Spleen (tissue), 7 donors: ENCODE data around the gene ZCCHC7.

Experiments used
- CTCF ChIP-seq, 11 experiments: fragments of 200-600 bp in 7 of 11; fragments of 450-650 bp in 4 of 11; sonication (generic) in 4 of 11; IDR thresholded peaks in 8 of 11; conservative IDR thresholded peaks in 3 of 11; 1 replicate in 7 of 11; 2 replicates in 4 of 11; pipeline versions ENCODE4 v1.4.0 to v1.8.0; 2016 to 2021; ENCODE audit warnings: antibody characterized with exemption in 11 of 11, inconsistent platforms in 4 of 11, mild to moderate bottlenecking in 1 of 11
- POLR2A ChIP-seq, 3 donors: fragments of 450-650 bp; IDR thresholded peaks; one replicate each; pipeline ENCODE4 v1.5.1; 2017; ENCODE audit warnings: antibody characterized with exemption in 3 of 3, mild to moderate bottlenecking in 1 of 3
- POLR2AphosphoS5 ChIP-seq, 3 donors: sonication (generic); formaldehyde crosslinking; IDR thresholded peaks; one replicate each; pipeline ENCODE4 v1.5.1; 2017; ENCODE audit warnings: antibody characterized with exemption in 3 of 3
- donor health status: DM: no; HTN: no; CAD: no; lungs with moderate emphysema.
- donor health status: DM: no; HTN: no; CAD: no.
- donor health status: DM: no; HTN: no; CAD: no.

- TF ChIP-seq CTCF (IDR thresholded peaks at IDR 0.05 in 8 of 11, conservative IDR thresholded peaks at IDR 0.05 in 3 of 11) (no peak), POLR2AphosphoS5 (IDR thresholded peaks at IDR 0.05) (no peak), POLR2A (IDR thresholded peaks at IDR 0.05) (no peak)
Observed at GRCh38 chr9:37242089-37242488, 121.7 kb downstream of the ZCCHC7 start.
